HG03097 (cell line): ENCODE data around the gene ZNF76.

Source experiments
- ATAC-seq: cut with Tn5 transposase; IDR thresholded peaks from one replicate; pipeline ENCODE4 v1.9.1; 2021; ENCODE audit not compliant: unreplicated experiment, low FRiP score

Gene ZNF76

GRCh38 chr6:35264550-35265274 is 5.2 kb downstream of the ZNF76 start:
- ATAC-seq = no peak

- no peak for ATAC-seq
Observed at GRCh38 chr6:35265523-35265922, 6.0 kb downstream of the ZNF76 start.

- no peak for ATAC-seq
Observed at GRCh38 chr6:35267446-35267845, 7.9 kb downstream of the ZNF76 start.

- ATAC-seq = no peak
Observed at GRCh38 chr6:35267897-35268296, 8.4 kb downstream of the ZNF76 start.

- no peak for ATAC-seq
Observed at GRCh38 chr6:35272005-35272404, 12.5 kb downstream of the ZNF76 start.

GRCh38 chr6:35273822-35274559 is 14.5 kb downstream of the ZNF76 start:
- no peak for ATAC-seq

GRCh38 chr6:35275744-35276260 is 16.3 kb downstream of the ZNF76 start:
- no peak for ATAC-seq

- ATAC-seq = no peak
Observed at GRCh38 chr6:35278708-35279107, 19.2 kb downstream of the ZNF76 start.

- ATAC-seq = no peak
Observed at GRCh38 chr6:35280903-35281302, 21.4 kb downstream of the ZNF76 start.

- ATAC-seq = no peak
Observed at GRCh38 chr6:35282472-35282871, 22.9 kb downstream of the ZNF76 start.

GRCh38 chr6:35283361-35283760 is 23.8 kb downstream of the ZNF76 start:
- no peak for ATAC-seq

GRCh38 chr6:35287671-35288396 is 28.3 kb downstream of the ZNF76 start:
- no peak for ATAC-seq

GRCh38 chr6:35288834-35289233 is 29.3 kb downstream of the ZNF76 start:
- no peak for ATAC-seq

- no peak for ATAC-seq
Observed at GRCh38 chr6:35291491-35291890, 32.0 kb downstream of the ZNF76 start.

- no peak for ATAC-seq
Observed at GRCh38 chr6:35292494-35292893, 33.0 kb downstream of the ZNF76 start.

GRCh38 chr6:35293681-35294080 is 34.1 kb downstream of the ZNF76 start:
- no peak for ATAC-seq

GRCh38 chr6:35294308-35294945 is 34.9 kb downstream of the ZNF76 start:
- no peak for ATAC-seq

- ATAC-seq = no peak
Observed at GRCh38 chr6:35295036-35295435, 35.5 kb downstream of the ZNF76 start.

- ATAC-seq = no peak
Observed at GRCh38 chr6:35295521-35296315, 36.2 kb downstream of the ZNF76 start.
